HG03135 (cell line): ENCODE measurements around the gene RABGAP1L.

Experiments used
- ATAC-seq: cut with Tn5 transposase; IDR thresholded peaks from one replicate; pipeline ENCODE4 v1.9.1; 2021; ENCODE audit warnings: mild to moderate bottlenecking, moderate library complexity; ENCODE audit not compliant: unreplicated experiment

The RABGAP1L gene

GRCh38 chr1:174946031-174946430 lies 786.7 kb downstream of the RABGAP1L start:
- ATAC-seq, result no peak

GRCh38 chr1:174949061-174949460 lies 789.7 kb downstream of the RABGAP1L start:
- ATAC-seq, result no peak

GRCh38 chr1:174949645-174950044 lies 790.3 kb downstream of the RABGAP1L start:
- no peak for ATAC-seq

GRCh38 chr1:174953285-174954072 lies 794.2 kb downstream of the RABGAP1L start:
- no peak for ATAC-seq

- no peak for ATAC-seq
Measured at GRCh38 chr1:174954073-174954460, 794.7 kb downstream of the RABGAP1L start.

- no peak for ATAC-seq
Measured at GRCh38 chr1:174954671-174955669, 795.6 kb downstream of the RABGAP1L start.

GRCh38 chr1:174956086-174956485 lies 796.8 kb downstream of the RABGAP1L start:
- ATAC-seq, result no peak

GRCh38 chr1:174956976-174957375 lies 797.7 kb downstream of the RABGAP1L start:
- ATAC-seq, result no peak

- no peak for ATAC-seq
Measured at GRCh38 chr1:174957829-174958228, 798.5 kb downstream of the RABGAP1L start.

GRCh38 chr1:174958396-174958795 lies 799.1 kb downstream of the RABGAP1L start:
- no peak for ATAC-seq

GRCh38 chr1:174960362-174960761 lies 801.0 kb downstream of the RABGAP1L start:
- no peak for ATAC-seq

- no peak for ATAC-seq
Measured at GRCh38 chr1:174963529-174964125, 804.3 kb downstream of the RABGAP1L start.

GRCh38 chr1:174964261-174964971 lies 805.1 kb downstream of the RABGAP1L start:
- ATAC-seq, result no peak

- ATAC-seq, result no peak
Measured at GRCh38 chr1:174964972-174965361, 805.6 kb downstream of the RABGAP1L start.

GRCh38 chr1:174965362-174966007 lies 806.2 kb downstream of the RABGAP1L start:
- ATAC-seq, result no peak

GRCh38 chr1:174966008-174966572 lies 806.8 kb downstream of the RABGAP1L start:
- no peak for ATAC-seq

GRCh38 chr1:174967845-174968705 lies 808.8 kb downstream of the RABGAP1L start:
- ATAC-seq, result no peak

GRCh38 chr1:174968750-174969244 lies 809.5 kb downstream of the RABGAP1L start:
- ATAC-seq, result peak; percentile 69

- no peak for ATAC-seq
Measured at GRCh38 chr1:174969977-174970376, 810.7 kb downstream of the RABGAP1L start.
